HepG2 (cell line): ENCODE measurements around the gene COPA. TPM values are rescaled to one million over a fixed set of nuclear protein-coding genes. Genes with fewer than 3 reads are reported as not detected.
A peak's percentile ranks its signal among the peaks of the same experiment; 100 is the strongest.

Source experiments
- CEBPG ChIP-seq: IDR thresholded peaks from 2 replicates; pipeline ENCODE4 v1.6.1; 2016
- CHD4 ChIP-seq: fragments of 200-600 bp; sonication (generic); IDR thresholded peaks from 2 replicates; pipeline ENCODE4 v1.7.0; 2017; ENCODE audit warnings: mild to moderate bottlenecking, low read length, borderline replicate concordance
- GATAD2A ChIP-seq: IDR thresholded peaks from 2 replicates; pipeline ENCODE4 v1.6.1; 2016
- SMARCE1 ChIP-seq: fragments of 450-650 bp; IDR thresholded peaks from 2 replicates; pipeline ENCODE4 v1.6.1; 2017; ENCODE audit warnings: borderline replicate concordance
- TBP ChIP-seq: sonication (generic); formaldehyde crosslinking; IDR thresholded peaks from 2 replicates; pipeline ENCODE4 v1.5.0; 2020; ENCODE audit warnings: missing genetic modification reagents
- ZNF496 ChIP-seq: sonication (generic); formaldehyde crosslinking; IDR thresholded peaks from 2 replicates; pipeline ENCODE4 v1.8.1; 2023; ENCODE audit warnings: mild to moderate bottlenecking, moderate library complexity, missing genetic modification reagents; ENCODE audit not compliant: insufficient replicate concordance
- polyA plus RNA-seq, 8 experiments: library from polyadenylated mRNA; depleted of rRNA in 3 of 8; stranded (reverse) in 7 of 8; unstranded in 1 of 8; fragments of >200 nt; fragmentation: Illumina TruSeq in 4 of 8; extraction: Trizol in 4 of 8; gene quantifications; 2 replicates each; pipeline versions ENCODE4 v1.2.1 to v1.2.3, GENCODE V29; 2011 to 2016; ENCODE audit warnings: low read depth in 4 of 8, missing spikeins in 1 of 8, mixed read lengths in 1 of 8; ENCODE audit not compliant: insufficient read depth in 1 of 8
- total RNA-seq, 5 experiments: library from RNA; depleted of rRNA; stranded (reverse); fragments of >200 nt; fragmentation: Illumina TruSeq; extraction: Trizol; gene quantifications; 2 replicates each; pipeline ENCODE4 v1.2.3, GENCODE V29; 2016; ENCODE audit warnings: low read depth in 1 of 5
- TF ChIP-seq, protein P1 (sequence below): sonication (generic); formaldehyde crosslinking; IDR thresholded peaks from 2 replicates; pipeline ENCODE4 v1.9.0; 2022; ENCODE audit warnings: missing genetic modification reagents, mild to moderate bottlenecking, borderline replicate concordance
- TF ChIP-seq, protein P2 (sequence below): sonication (generic); formaldehyde crosslinking; IDR thresholded peaks from 2 replicates; pipeline ENCODE4 v1.5.0; 2020; ENCODE audit warnings: missing genetic modification reagents
- TF ChIP-seq, protein P3 (sequence below): sonication (generic); formaldehyde crosslinking; conservative IDR thresholded peaks from 2 replicates; pipeline ENCODE4 v1.4.0; 2020; ENCODE audit warnings: missing genetic modification reagents
- TF ChIP-seq, protein P4 (sequence below): sonication (generic); formaldehyde crosslinking; conservative IDR thresholded peaks from 2 replicates; pipeline ENCODE4 v1.5.0; 2020; ENCODE audit warnings: missing genetic modification reagents
- TF ChIP-seq, protein P5 (sequence below): sonication (generic); formaldehyde crosslinking; IDR thresholded peaks from 2 replicates; pipeline ENCODE4 v1.4.0; 2020; ENCODE audit warnings: missing genetic modification reagents
- TF ChIP-seq, protein P6 (sequence below): sonication (generic); formaldehyde crosslinking; IDR thresholded peaks from 2 replicates; pipeline ENCODE4 v1.4.0; 2020; ENCODE audit warnings: low read depth, mild to moderate bottlenecking, missing genetic modification reagents

The COPA gene
- total and polyA plus RNA-seq, 2 of the 13 experiments (the other 11 are each of a cell fraction or from before 2014, with no cell fraction given): 160 to 197 TPM

DNA sequence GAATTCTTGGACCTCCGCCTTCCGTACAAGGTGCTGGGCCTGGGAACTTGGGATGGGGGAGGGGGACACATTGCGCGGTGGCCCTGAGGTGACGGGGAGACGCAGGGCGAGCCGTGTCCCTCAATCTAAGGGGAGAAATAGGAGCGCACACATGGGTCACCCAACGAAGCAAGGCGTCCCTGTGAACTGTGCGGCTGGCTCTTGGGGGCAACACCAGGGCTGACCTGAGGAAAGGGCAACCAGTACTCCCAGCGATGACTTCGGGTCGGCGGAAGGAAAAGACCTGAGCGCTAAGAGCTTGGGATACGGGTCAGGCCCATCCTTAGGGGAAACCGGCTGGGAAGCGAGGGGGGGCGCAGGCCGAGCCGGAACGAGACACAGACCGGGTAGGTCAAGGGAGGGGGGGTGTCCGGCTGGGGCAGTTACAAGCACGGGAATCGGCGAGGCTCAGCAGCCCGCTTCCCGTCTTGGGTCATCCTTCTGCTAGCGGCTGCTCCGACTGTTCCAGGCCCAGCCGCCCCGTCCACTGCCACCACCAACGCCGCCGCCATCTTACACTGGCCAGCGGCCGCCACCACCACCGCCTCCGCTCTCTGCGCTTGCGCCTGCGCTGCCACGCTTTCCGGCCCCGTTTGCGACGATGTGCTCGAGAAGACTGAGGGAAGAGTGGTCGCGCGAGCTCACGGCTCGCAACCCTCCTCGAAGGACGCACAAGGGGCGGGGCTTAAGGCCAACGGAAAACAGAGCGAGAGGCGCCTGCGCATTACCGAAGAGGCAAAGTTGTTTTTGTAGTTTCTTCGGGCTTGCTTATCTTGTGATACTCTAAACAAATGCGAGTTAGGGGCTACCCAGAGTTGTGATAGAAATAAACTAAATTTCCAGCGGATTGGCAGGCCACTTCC lies 80.9 kb downstream of the COPA start, which contains the start of gene DCAF8 (continued):
- TF ChIP-seq, protein P1, sequence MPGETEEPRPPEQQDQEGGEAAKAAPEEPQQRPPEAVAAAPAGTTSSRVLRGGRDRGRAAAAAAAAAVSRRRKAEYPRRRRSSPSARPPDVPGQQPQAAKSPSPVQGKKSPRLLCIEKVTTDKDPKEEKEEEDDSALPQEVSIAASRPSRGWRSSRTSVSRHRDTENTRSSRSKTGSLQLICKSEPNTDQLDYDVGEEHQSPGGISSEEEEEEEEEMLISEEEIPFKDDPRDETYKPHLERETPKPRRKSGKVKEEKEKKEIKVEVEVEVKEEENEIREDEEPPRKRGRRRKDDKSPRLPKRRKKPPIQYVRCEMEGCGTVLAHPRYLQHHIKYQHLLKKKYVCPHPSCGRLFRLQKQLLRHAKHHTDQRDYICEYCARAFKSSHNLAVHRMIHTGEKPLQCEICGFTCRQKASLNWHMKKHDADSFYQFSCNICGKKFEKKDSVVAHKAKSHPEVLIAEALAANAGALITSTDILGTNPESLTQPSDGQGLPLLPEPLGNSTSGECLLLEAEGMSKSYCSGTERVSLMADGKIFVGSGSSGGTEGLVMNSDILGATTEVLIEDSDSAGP (CRISPR knock-in tag): peak; percentile 95
- TF ChIP-seq ZNF496 (CRISPR knock-in tag): no peak
- TF ChIP-seq GATAD2A (CRISPR knock-in tag): peak; percentile 33; the same call in 1 of the 2 replicates
- no peak for TF ChIP-seq TBP (CRISPR knock-in tag)
- TF ChIP-seq, protein P2, sequence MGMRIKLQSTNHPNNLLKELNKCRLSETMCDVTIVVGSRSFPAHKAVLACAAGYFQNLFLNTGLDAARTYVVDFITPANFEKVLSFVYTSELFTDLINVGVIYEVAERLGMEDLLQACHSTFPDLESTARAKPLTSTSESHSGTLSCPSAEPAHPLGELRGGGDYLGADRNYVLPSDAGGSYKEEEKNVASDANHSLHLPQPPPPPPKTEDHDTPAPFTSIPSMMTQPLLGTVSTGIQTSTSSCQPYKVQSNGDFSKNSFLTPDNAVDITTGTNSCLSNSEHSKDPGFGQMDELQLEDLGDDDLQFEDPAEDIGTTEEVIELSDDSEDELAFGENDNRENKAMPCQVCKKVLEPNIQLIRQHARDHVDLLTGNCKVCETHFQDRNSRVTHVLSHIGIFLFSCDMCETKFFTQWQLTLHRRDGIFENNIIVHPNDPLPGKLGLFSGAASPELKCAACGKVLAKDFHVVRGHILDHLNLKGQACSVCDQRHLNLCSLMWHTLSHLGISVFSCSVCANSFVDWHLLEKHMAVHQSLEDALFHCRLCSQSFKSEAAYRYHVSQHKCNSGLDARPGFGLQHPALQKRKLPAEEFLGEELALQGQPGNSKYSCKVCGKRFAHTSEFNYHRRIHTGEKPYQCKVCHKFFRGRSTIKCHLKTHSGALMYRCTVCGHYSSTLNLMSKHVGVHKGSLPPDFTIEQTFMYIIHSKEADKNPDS: peak; percentile 96
- TF ChIP-seq CHD4: no peak
- no peak for TF ChIP-seq CEBPG (CRISPR knock-in tag)
- TF ChIP-seq, protein P3, sequence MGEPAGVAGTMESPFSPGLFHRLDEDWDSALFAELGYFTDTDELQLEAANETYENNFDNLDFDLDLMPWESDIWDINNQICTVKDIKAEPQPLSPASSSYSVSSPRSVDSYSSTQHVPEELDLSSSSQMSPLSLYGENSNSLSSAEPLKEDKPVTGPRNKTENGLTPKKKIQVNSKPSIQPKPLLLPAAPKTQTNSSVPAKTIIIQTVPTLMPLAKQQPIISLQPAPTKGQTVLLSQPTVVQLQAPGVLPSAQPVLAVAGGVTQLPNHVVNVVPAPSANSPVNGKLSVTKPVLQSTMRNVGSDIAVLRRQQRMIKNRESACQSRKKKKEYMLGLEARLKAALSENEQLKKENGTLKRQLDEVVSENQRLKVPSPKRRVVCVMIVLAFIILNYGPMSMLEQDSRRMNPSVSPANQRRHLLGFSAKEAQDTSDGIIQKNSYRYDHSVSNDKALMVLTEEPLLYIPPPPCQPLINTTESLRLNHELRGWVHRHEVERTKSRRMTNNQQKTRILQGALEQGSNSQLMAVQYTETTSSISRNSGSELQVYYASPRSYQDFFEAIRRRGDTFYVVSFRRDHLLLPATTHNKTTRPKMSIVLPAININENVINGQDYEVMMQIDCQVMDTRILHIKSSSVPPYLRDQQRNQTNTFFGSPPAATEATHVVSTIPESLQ: no peak
- no peak for TF ChIP-seq SMARCE1
- TF ChIP-seq, protein P4, sequence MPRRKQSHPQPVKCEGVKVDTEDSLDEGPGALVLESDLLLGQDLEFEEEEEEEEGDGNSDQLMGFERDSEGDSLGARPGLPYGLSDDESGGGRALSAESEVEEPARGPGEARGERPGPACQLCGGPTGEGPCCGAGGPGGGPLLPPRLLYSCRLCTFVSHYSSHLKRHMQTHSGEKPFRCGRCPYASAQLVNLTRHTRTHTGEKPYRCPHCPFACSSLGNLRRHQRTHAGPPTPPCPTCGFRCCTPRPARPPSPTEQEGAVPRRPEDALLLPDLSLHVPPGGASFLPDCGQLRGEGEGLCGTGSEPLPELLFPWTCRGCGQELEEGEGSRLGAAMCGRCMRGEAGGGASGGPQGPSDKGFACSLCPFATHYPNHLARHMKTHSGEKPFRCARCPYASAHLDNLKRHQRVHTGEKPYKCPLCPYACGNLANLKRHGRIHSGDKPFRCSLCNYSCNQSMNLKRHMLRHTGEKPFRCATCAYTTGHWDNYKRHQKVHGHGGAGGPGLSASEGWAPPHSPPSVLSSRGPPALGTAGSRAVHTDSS: no peak
- TF ChIP-seq, protein P5, sequence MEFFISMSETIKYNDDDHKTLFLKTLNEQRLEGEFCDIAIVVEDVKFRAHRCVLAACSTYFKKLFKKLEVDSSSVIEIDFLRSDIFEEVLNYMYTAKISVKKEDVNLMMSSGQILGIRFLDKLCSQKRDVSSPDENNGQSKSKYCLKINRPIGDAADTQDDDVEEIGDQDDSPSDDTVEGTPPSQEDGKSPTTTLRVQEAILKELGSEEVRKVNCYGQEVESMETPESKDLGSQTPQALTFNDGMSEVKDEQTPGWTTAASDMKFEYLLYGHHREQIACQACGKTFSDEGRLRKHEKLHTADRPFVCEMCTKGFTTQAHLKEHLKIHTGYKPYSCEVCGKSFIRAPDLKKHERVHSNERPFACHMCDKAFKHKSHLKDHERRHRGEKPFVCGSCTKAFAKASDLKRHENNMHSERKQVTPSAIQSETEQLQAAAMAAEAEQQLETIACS (CRISPR knock-in tag): no peak
- TF ChIP-seq, protein P6, sequence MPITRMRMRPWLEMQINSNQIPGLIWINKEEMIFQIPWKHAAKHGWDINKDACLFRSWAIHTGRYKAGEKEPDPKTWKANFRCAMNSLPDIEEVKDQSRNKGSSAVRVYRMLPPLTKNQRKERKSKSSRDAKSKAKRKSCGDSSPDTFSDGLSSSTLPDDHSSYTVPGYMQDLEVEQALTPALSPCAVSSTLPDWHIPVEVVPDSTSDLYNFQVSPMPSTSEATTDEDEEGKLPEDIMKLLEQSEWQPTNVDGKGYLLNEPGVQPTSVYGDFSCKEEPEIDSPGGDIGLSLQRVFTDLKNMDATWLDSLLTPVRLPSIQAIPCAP (CRISPR knock-in tag): no peak
